ENCODE measurements around the gene PFAS. TPM values are rescaled to one million over a fixed set of nuclear protein-coding genes. Genes with fewer than 3 reads are reported as not detected.
A peak's percentile ranks its signal among the peaks of the same experiment; 100 is the strongest.

Gene PFAS
- total RNA-seq (10.5 and 18.8 TPM in 2 replicates), polyA plus RNA-seq (13.6 and 16.1 TPM in 2 replicates)

GRCh38 chr17:8248751-8249607 lies at the start of gene PFAS:
PFAS (plus strand) TSS chr17:8249289; CDS start chr17:8253938, 4,649 bp downstream.
- Histone ChIP-seq H3K27ac (peak within 1 kb of the TSS; percentile 99), H3K27me3 (no peaks in the 10 kb centered on the region), H3K4me2 (peak within 1 kb of the TSS; percentile 85), H3K36me3 (replicated peaks; ENCODE audit: insufficient read depth, low read depth) (no peaks in the 10 kb centered on the region), H3K9me2 (replicated peaks; ENCODE audit: insufficient read depth) (no peaks in the 10 kb centered on the region), H3K79me2 (peaks cover 60% of the 10 kb centered on the region), H2AFZ (peak within 1 kb of the TSS; percentile 95), H3K4me1 (ENCODE audit: insufficient read depth) (no peaks in the 10 kb centered on the region), H3K9me3 (ENCODE audit: low read depth) (no peaks in the 10 kb centered on the region), H4K20me1 (ENCODE audit: insufficient read depth, poor library complexity, severe bottlenecking) (no peaks in the 10 kb centered on the region), H3K4me3 (peak within 1 kb of the TSS; percentile 69)
- TF ChIP-seq CTCF (IDR thresholded peaks at IDR 0.05; ENCODE audit: poor library complexity) (no peak), EZH2 (IDR thresholded peaks at IDR 0.05; ENCODE audit: borderline replicate concordance) (no peak), EZH2phosphoT487 (IDR thresholded peaks at IDR 0.05; ENCODE audit: low read depth, severe bottlenecking, unreplicated experiment) (no peak)
- DNase-seq (ENCODE audit: low spot score): peak; percentile 97
- whole genome bisulfite sequencing (ENCODE audit: low lambda C conversion rate, missing lambda C conversion rate): under 1% methylated on average over 58 of the region's 58 CpGs

GRCh38 chr17:8204761-8205555 lies 44.1 kb upstream of the PFAS start:
- no peaks in the 10 kb centered on the region for H3K9me3 ChIP-seq (ENCODE audit: low read depth)
- no peaks in the 10 kb centered on the region for H3K9me2 ChIP-seq (replicated peaks; ENCODE audit: insufficient read depth)
- no peak overlapping the region for H2AFZ ChIP-seq

GRCh38 chr17:8206536-8206935 lies 42.6 kb upstream of the PFAS start:
- 96% methylated on average over 12 of the region's 12 CpGs for WGBS (ENCODE audit: low lambda C conversion rate, missing lambda C conversion rate)

More at GRCh38 chr17:8204761-8205555, 44.1 kb upstream of the PFAS start:
- no peaks in the 10 kb centered on the region for H3K36me3 ChIP-seq (replicated peaks; ENCODE audit: insufficient read depth, low read depth)
- H3K4me3 ChIP-seq: no peak overlapping the region
- no peaks in the 10 kb centered on the region for H3K4me1 ChIP-seq (ENCODE audit: insufficient read depth)
- TF ChIP-seq EZH2phosphoT487 (IDR thresholded peaks at IDR 0.05; ENCODE audit: low read depth, severe bottlenecking, unreplicated experiment): no peak
- no peak for TF ChIP-seq CTCF (IDR thresholded peaks at IDR 0.05; ENCODE audit: poor library complexity)
- no peak for TF ChIP-seq EZH2 (IDR thresholded peaks at IDR 0.05; ENCODE audit: borderline replicate concordance)
- H3K79me2 ChIP-seq: peaks cover 25% of the 10 kb centered on the region
- no peak overlapping the region for H3K4me2 ChIP-seq
- WGBS (ENCODE audit: low lambda C conversion rate, missing lambda C conversion rate): 96% methylated on average over 19 of the region's 19 CpGs
- DNase-seq (ENCODE audit: low spot score): no peak
- no peaks in the 10 kb centered on the region for H4K20me1 ChIP-seq (ENCODE audit: insufficient read depth, poor library complexity, severe bottlenecking)
- no peak overlapping the region for H3K27ac ChIP-seq
- H3K27me3 ChIP-seq: no peaks in the 10 kb centered on the region

More at GRCh38 chr17:8206536-8206935, 42.6 kb upstream of the PFAS start:
- H3K27me3 ChIP-seq: no peaks in the 10 kb centered on the region
- H3K4me3 ChIP-seq: no peak overlapping the region
- no peak overlapping the region for H2AFZ ChIP-seq
- peaks cover 25% of the 10 kb centered on the region for H3K79me2 ChIP-seq
- H3K4me1 ChIP-seq (ENCODE audit: insufficient read depth): no peaks in the 10 kb centered on the region
- H3K9me2 ChIP-seq (replicated peaks; ENCODE audit: insufficient read depth): no peaks in the 10 kb centered on the region
- no peak overlapping the region for H3K27ac ChIP-seq
- H3K9me3 ChIP-seq (ENCODE audit: low read depth): no peaks in the 10 kb centered on the region
- DNase-seq (ENCODE audit: low spot score): no peak
- TF ChIP-seq EZH2 (IDR thresholded peaks at IDR 0.05; ENCODE audit: borderline replicate concordance): no peak
- no peak for TF ChIP-seq CTCF (IDR thresholded peaks at IDR 0.05; ENCODE audit: poor library complexity)
- no peak for TF ChIP-seq EZH2phosphoT487 (IDR thresholded peaks at IDR 0.05; ENCODE audit: low read depth, severe bottlenecking, unreplicated experiment)
- H4K20me1 ChIP-seq (ENCODE audit: insufficient read depth, poor library complexity, severe bottlenecking): no peaks in the 10 kb centered on the region
- no peaks in the 10 kb centered on the region for H3K36me3 ChIP-seq (replicated peaks; ENCODE audit: insufficient read depth, low read depth)
- H3K4me2 ChIP-seq: no peak overlapping the region
